GM12892 (cell line): ENCODE results near the gene UTS2R.
"Not testable (repeated sequence)": the region's sequence is repeated elsewhere in the genome, so short reads cannot be mapped to it uniquely, and the experiment has no call there.

Experiments
- DNase-seq: peaks from one replicate; pipeline ENCODE4 v3.0.0; 2011; ENCODE audit not compliant: insufficient read length
- FAIRE-seq: peaks from 2 replicates; lab custom pipeline; 2011; peaks lifted over from hg19 to GRCh38; lab: Jason Lieb, UNC
- POLR2A ChIP-seq: IDR thresholded peaks from 2 replicates; pipeline ENCODE4 v1.6.1; 2011; ENCODE audit warnings: low read depth, low read length, control low read depth
- POLR2AphosphoS5 ChIP-seq: IDR thresholded peaks from 2 replicates; pipeline ENCODE4 v1.6.1; 2011; ENCODE audit warnings: low read depth, low read length, control low read depth
- TAF1 ChIP-seq: IDR thresholded peaks from 2 replicates; pipeline ENCODE4 v1.6.1; 2011; ENCODE audit warnings: low read depth, mild to moderate bottlenecking, control low read depth, low read length, borderline replicate concordance

Gene UTS2R

GRCh38 chr17:82374626-82375331, 3.2 kb downstream of the UTS2R start:
- DNase-seq: no peak
- no peak for FAIRE-seq
- TF ChIP-seq POLR2A (no peak), POLR2AphosphoS5 (no peak), TAF1 (no peak)

GRCh38 chr17:82375359-82376041, 3.9 kb downstream of the UTS2R start:
- TF ChIP-seq POLR2AphosphoS5 (no peak), POLR2A (no peak), TAF1 (no peak)
- DNase-seq (no peak), FAIRE-seq (no peak)

- TF ChIP-seq TAF1 (no peak), POLR2AphosphoS5 (no peak), POLR2A (no peak)
- FAIRE-seq: no peak
- no peak for DNase-seq
Measured at GRCh38 chr17:82376042-82376730, 4.6 kb downstream of the UTS2R start.

GRCh38 chr17:82377294-82377693, 5.7 kb downstream of the UTS2R start:
- DNase-seq, FAIRE-seq: not testable (repeated sequence)

- FAIRE-seq: no peak
Measured at GRCh38 chr17:82377924-82378740, 6.6 kb downstream of the UTS2R start.

GRCh38 chr17:82378741-82379021, 7.1 kb downstream of the UTS2R start:
- FAIRE-seq (no peak), DNase-seq (no peak)
- TF ChIP-seq POLR2A (no peak), TAF1 (no peak), POLR2AphosphoS5 (no peak)

More at GRCh38 chr17:82377924-82378740, 6.6 kb downstream of the UTS2R start:
- DNase-seq: no peak
- TF ChIP-seq TAF1 (no peak), POLR2AphosphoS5 (no peak), POLR2A (no peak)

- FAIRE-seq (peak; percentile 83), DNase-seq (no peak)
- TF ChIP-seq TAF1: no peak
- no peak for TF ChIP-seq POLR2A
- TF ChIP-seq POLR2AphosphoS5: no peak; the same call in 1 of the 2 replicates
Measured at GRCh38 chr17:82380860-82381702, 9.5 kb downstream of the UTS2R start.

- not testable (repeated sequence) for DNase-seq, FAIRE-seq
Measured at GRCh38 chr17:82381703-82382009, 10.1 kb downstream of the UTS2R start.

- DNase-seq, FAIRE-seq: not testable (repeated sequence)
Measured at GRCh38 chr17:82382220-82382932, 10.8 kb downstream of the UTS2R start.

GRCh38 chr17:82382933-82383255, 11.3 kb downstream of the UTS2R start:
- no peak for DNase-seq
- FAIRE-seq: no peak
- TF ChIP-seq TAF1 (no peak), POLR2AphosphoS5 (no peak), POLR2A (no peak)

- FAIRE-seq (no peak), DNase-seq (no peak)
- TF ChIP-seq POLR2A (no peak), POLR2AphosphoS5 (no peak), TAF1 (no peak)
Measured at GRCh38 chr17:82383411-82383810, 11.8 kb downstream of the UTS2R start.
